ENCODE measurements around the gene IGSF9B. TPM values are rescaled to one million over a fixed set of nuclear protein-coding genes. Genes with fewer than 3 reads are reported as not detected.

Gene IGSF9B
- total and polyA plus RNA-seq, 11 donors, result 14.6 to 78.5 (median 38.3) TPM

- Histone ChIP-seq H3K4me3 (no peak overlapping the region), H3K9me3 (no peaks in the 10 kb centered on the region), H3K36me3 (peaks cover 0 to 66% (median 48%) of the 10 kb centered on the region in 9 donors), H3K27ac (no peak overlapping the region), H3K27me3 (no peaks in the 10 kb centered on the region), H3K4me1 (peaks cover 0 to 3% (median 0%) of the 10 kb centered on the region in 12 donors)
- peak in 1 of 5 donors; percentile 47 for DNase-seq
- WGBS, 4 donors, result 94 to 99% (median 94%) methylated on average over 13 of the region's 13 CpGs
- ATAC-seq, result no peak
- TF ChIP-seq CTCF (IDR thresholded peaks at IDR 0.05) (no peak), POLR2A (IDR thresholded peaks at IDR 0.05) (no peak)
- intact Hi-C loops (cut with DNase I), result no loop called here
Observed at GRCh38 chr11:133906746-133907145, 50.0 kb downstream of the IGSF9B start.

GRCh38 chr11:133906241-133906640 lies 50.5 kb downstream of the IGSF9B start:
- intact Hi-C loops (cut with DNase I), result no loop called here
- Histone ChIP-seq H3K4me1 (no peaks in the 10 kb centered on the region), H3K4me3 (no peak overlapping the region), H3K27me3 (no peaks in the 10 kb centered on the region), H3K27ac (no peak overlapping the region), H3K36me3 (peaks cover 0 to 61% (median 43%) of the 10 kb centered on the region in 9 donors), H3K9me3 (no peaks in the 10 kb centered on the region)
- no peak for TF ChIP-seq POLR2A (IDR thresholded peaks at IDR 0.05)
- no peak for ATAC-seq
- DNase-seq, result peak in 1 of 5 donors; percentile 57
- WGBS, 4 donors, result 90 to 91% (median 91%) methylated on average over 15 of the region's 15 CpGs

- H3K9me3 ChIP-seq, result no peaks in the 10 kb centered on the region
- no peak for TF ChIP-seq CTCF (IDR thresholded peaks at IDR 0.05)
- TF ChIP-seq POLR2A (IDR thresholded peaks at IDR 0.05), result no peak
- peaks cover 0 to 56% (median 38%) of the 10 kb centered on the region in 9 donors for H3K36me3 ChIP-seq
- DNase-seq (peak in 1 of 5 donors; percentile 53), ATAC-seq (no peak)
- no peaks in the 10 kb centered on the region for H3K27me3 ChIP-seq
- WGBS, 4 donors, result 89 to 96% (median 91%) methylated on average over 11 to 13 of the region's 13 CpGs
- no peaks in the 10 kb centered on the region for H3K4me1 ChIP-seq
- no peak overlapping the region for H3K27ac ChIP-seq
- intact Hi-C loops (cut with DNase I), result no loop called here
- no peak overlapping the region for H3K4me3 ChIP-seq
Observed at GRCh38 chr11:133905677-133906156, 51.1 kb downstream of the IGSF9B start.

GRCh38 chr11:133904818-133905515 lies 51.8 kb downstream of the IGSF9B start:
- 90 to 93% (median 91%) methylated on average over 6 of the region's 6 CpGs for WGBS, 4 donors
- ATAC-seq (no peak), DNase-seq (peak in 1 of 5 donors; percentile 21)
- Histone ChIP-seq H3K9me3 (no peaks in the 10 kb centered on the region), H3K4me1 (no peaks in the 10 kb centered on the region), H3K36me3 (peaks cover 0 to 53% (median 30%) of the 10 kb centered on the region in 9 donors), H3K27ac (no peak overlapping the region), H3K27me3 (no peaks in the 10 kb centered on the region), H3K4me3 (no peak overlapping the region)
- intact Hi-C loops (cut with DNase I), result no loop called here
- no peak for TF ChIP-seq POLR2A (IDR thresholded peaks at IDR 0.05)
- no peak for TF ChIP-seq CTCF (IDR thresholded peaks at IDR 0.05)

All from heart left ventricle (tissue), 16 donors.